Nephron progenitor cell (in vitro differentiated cells): Measurements from ENCODE around the gene MYO7B.

ENCODE experiments used
- DNase-seq: peaks from one replicate; pipeline ENCODE4 v3.0.0; 2021
- H3K27ac Mint-ChIP-seq: 2 replicates; pipeline ENCODE4 v1.8.0; 2021; ENCODE audit warnings: mild to moderate bottlenecking, moderate library complexity, mixed read lengths
- H3K27me3 Mint-ChIP-seq: 2 replicates; pipeline ENCODE4 v1.8.0; 2021; ENCODE audit warnings: mild to moderate bottlenecking, low read depth, mixed read lengths; ENCODE audit not compliant: poor library complexity
- H3K36me3 Mint-ChIP-seq: 2 replicates; pipeline ENCODE4 v1.8.0; 2021; ENCODE audit warnings: low read depth, mixed read lengths
- H3K4me1 Mint-ChIP-seq: 2 replicates; pipeline ENCODE4 v1.8.0; 2021; ENCODE audit warnings: mixed read lengths
- H3K4me3 Mint-ChIP-seq: 2 replicates; pipeline ENCODE4 v1.8.0; 2021; ENCODE audit warnings: mild to moderate bottlenecking, moderate library complexity, mixed read lengths
- H3K9me3 Mint-ChIP-seq: 2 replicates; pipeline ENCODE4 v1.8.0; 2021; ENCODE audit warnings: mild to moderate bottlenecking, moderate library complexity, mixed read lengths
- TF ChIP-seq, protein P1 (sequence below): fragments of 200-600 bp; sonication (generic); IDR thresholded peaks from 2 replicates; pipeline ENCODE4 v1.5.0; 2021; ENCODE audit warnings: antibody characterized with exemption

MYO7B gene

GRCh38 chr2:127589841-127590240 is 54.4 kb downstream of the MYO7B start:
- H3K4me1 Mint-ChIP-seq: no peaks in the 10 kb centered on the region
- no peaks in the 10 kb centered on the region for H3K9me3 Mint-ChIP-seq
- TF ChIP-seq, protein P1, sequence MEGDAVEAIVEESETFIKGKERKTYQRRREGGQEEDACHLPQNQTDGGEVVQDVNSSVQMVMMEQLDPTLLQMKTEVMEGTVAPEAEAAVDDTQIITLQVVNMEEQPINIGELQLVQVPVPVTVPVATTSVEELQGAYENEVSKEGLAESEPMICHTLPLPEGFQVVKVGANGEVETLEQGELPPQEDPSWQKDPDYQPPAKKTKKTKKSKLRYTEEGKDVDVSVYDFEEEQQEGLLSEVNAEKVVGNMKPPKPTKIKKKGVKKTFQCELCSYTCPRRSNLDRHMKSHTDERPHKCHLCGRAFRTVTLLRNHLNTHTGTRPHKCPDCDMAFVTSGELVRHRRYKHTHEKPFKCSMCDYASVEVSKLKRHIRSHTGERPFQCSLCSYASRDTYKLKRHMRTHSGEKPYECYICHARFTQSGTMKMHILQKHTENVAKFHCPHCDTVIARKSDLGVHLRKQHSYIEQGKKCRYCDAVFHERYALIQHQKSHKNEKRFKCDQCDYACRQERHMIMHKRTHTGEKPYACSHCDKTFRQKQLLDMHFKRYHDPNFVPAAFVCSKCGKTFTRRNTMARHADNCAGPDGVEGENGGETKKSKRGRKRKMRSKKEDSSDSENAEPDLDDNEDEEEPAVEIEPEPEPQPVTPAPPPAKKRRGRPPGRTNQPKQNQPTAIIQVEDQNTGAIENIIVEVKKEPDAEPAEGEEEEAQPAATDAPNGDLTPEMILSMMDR: no peak
- H3K27me3 Mint-ChIP-seq: peaks cover 20% of the 10 kb centered on the region
- H3K36me3 Mint-ChIP-seq: no peaks in the 10 kb centered on the region
- no peak overlapping the region for H3K4me3 Mint-ChIP-seq
- H3K27ac Mint-ChIP-seq: no peak overlapping the region
- no peak for DNase-seq

DNA sequence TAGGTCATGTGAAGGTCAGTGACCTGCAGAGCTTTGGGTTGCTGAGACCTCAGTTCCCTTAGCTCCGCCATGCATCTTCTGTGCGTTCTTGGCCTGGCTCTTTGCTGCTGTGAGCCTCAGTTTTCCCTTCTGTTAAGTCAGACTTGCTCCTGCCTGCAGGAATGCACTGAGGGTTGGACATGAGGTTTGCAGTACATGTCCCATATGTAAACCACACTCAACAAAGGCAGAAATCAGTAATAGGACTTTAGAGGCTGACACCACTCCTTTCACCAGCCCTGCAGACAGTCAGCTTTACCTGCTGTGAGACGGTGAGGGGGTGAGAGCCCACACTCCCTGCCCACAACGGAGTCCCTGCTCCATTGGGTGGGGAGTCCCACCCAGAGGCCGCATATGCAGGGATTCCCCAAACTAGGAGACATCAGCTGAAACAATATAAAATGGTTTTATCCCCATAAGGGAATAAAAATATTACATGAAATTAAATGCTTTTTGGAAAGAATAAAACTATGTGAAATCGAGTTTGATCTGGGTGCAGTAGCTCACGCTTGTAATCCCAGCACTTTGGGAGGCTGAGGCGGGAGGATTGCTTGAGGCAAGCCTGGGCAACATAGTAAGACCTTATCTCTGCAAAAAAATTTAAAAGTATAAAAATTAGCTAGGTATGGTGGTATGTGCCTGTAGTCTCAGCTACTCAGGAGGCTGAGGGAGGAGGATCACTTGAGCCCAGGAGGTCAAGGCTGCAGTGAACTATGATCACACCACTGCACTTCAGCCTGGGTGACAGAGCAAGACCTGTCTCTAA is 55.1 kb downstream of the MYO7B start:
- Mint-ChIP-seq H3K27ac (no peak overlapping the region), H3K9me3 (peaks cover 3% of the 10 kb centered on the region), H3K27me3 (peaks cover 16% of the 10 kb centered on the region), H3K4me1 (no peaks in the 10 kb centered on the region), H3K36me3 (no peaks in the 10 kb centered on the region), H3K4me3 (no peak overlapping the region)
- TF ChIP-seq, protein P1: no peak
- DNase-seq: no peak

GRCh38 chr2:127591221-127591923 is 55.9 kb downstream of the MYO7B start:
- H3K27ac Mint-ChIP-seq: no peak overlapping the region
- no peaks in the 10 kb centered on the region for H3K36me3 Mint-ChIP-seq
- no peak overlapping the region for H3K4me3 Mint-ChIP-seq
- H3K9me3 Mint-ChIP-seq: peaks cover 7% of the 10 kb centered on the region
- H3K27me3 Mint-ChIP-seq: peaks cover 11% of the 10 kb centered on the region
- peak; percentile 74 for DNase-seq
- no peaks in the 10 kb centered on the region for H3K4me1 Mint-ChIP-seq
- TF ChIP-seq, protein P1: peak; percentile 87

- H3K27ac Mint-ChIP-seq: no peak overlapping the region
- no peaks in the 10 kb centered on the region for H3K36me3 Mint-ChIP-seq
- DNase-seq: no peak
These were observed 57.3 kb downstream of the MYO7B start for GRCh38 chr2:127592761-127593227.

DNA sequence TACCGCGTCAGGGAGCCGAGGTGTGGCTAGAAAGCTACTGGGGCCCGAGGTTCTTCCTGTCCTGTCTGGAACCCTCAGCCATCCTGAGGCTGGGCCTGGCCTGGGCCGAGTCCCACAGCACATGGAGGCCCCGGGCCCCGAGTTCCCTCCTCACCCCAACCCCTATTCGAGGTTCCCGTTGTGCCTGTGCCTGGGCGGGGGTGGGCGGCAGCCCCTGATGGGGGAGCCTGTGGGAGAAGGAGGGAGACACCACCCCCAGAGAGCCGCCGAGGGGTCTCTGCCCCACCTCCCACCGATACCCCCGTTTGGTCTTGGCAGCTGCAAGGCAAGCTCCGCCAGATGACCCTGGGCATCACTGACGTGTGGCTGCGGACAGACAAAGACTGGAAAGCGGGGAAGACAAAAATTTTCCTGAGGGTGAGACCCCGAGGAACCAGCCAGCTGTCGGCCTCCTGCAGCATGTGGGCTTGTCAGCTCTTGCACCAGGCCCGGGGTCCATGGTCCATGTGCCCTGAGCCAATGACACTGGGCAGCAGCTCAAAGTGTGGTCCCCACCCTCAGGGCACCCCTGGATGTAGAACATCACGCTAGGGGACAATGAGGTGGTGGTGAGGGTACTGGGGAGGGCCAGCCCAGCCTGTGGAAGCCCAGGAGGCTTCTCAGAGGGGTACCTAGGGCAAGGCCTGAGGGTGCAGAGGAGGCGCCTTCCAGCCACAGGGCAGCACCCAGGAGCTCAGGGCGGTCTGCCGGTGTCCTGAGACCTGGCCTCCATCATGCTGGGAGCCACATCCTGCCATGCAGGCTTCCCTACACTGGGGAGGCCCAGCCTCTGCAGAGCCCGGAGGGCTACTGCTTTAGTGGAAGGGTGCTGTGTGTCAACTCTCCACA is 58.0 kb downstream of the MYO7B start:
- Mint-ChIP-seq H3K4me3 (no peak overlapping the region), H3K4me1 (no peaks in the 10 kb centered on the region), H3K9me3 (peaks cover 11% of the 10 kb centered on the region), H3K36me3 (no peaks in the 10 kb centered on the region), H3K27ac (no peak overlapping the region), H3K27me3 (peaks cover 7% of the 10 kb centered on the region)
- TF ChIP-seq, protein P1: no peak
- DNase-seq: no peak

More at GRCh38 chr2:127592761-127593227, 57.3 kb downstream of the MYO7B start:
- H3K9me3 Mint-ChIP-seq: peaks cover 7% of the 10 kb centered on the region
- H3K27me3 Mint-ChIP-seq: peaks cover 8% of the 10 kb centered on the region
- H3K4me3 Mint-ChIP-seq: no peak overlapping the region
- TF ChIP-seq, protein P1: no peak
- H3K4me1 Mint-ChIP-seq: no peaks in the 10 kb centered on the region
